B cell (primary cell): ENCODE data around the gene ASTL. TPM values are rescaled to one million over a fixed set of nuclear protein-coding genes. Genes with fewer than 3 reads are reported as not detected.

Experiments
- ATAC-seq: fragments of 200-7000 bp; cut with Tn5 transposase; one replicate; pipeline ENCODE4 v1.10.0; 2021; ENCODE audit warnings: low read depth, mild to moderate bottlenecking, moderate number of reproducible peaks, moderate library complexity
- CTCF ChIA-PET: fragments of 350-600 bp; sonication (Branson Sonifier 250); formaldehyde crosslinking; loops from one replicate; lab custom pipeline; 2021; ENCODE audit warnings: antibody characterized with exemption, inconsistent platforms; lab: Charles Lee
- POLR2A ChIA-PET: fragments of 350-600 bp; sonication (Branson Sonifier 250); formaldehyde crosslinking; loops from one replicate; lab custom pipeline; 2021; ENCODE audit warnings: antibody characterized with exemption; lab: Charles Lee
- DNase-seq: peaks from one replicate; pipeline ENCODE4 v3.0.0; 2013
- H2AFZ ChIP-seq: 2 replicates; pipeline ENCODE4 v1.6.1; 2012; ENCODE audit warnings: mild to moderate bottlenecking, low read depth, low read length; ENCODE audit not compliant: insufficient read depth, poor library complexity, severe bottlenecking
- H3K27ac ChIP-seq, 2 donors: 1 replicate in 1 of 2; 2 replicates in 1 of 2; pipeline ENCODE4 v1.5.1; 2012 to 2013; ENCODE audit warnings: low read length in 2 of 2, mild to moderate bottlenecking in 2 of 2, moderate library complexity in 1 of 2
- H3K27me3 ChIP-seq, 4 experiments: fragments of 200-600 bp in 1 of 4; sonication (generic) in 1 of 4; replicated peaks in 1 of 4; 1 replicate in 2 of 4; 2 replicates in 2 of 4; pipeline versions ENCODE4 v1.6.1 to v1.7.0; 2013 to 2016; ENCODE audit warnings: low read length in 3 of 4, mild to moderate bottlenecking in 2 of 4, mixed read lengths in 1 of 4, moderate library complexity in 1 of 4; ENCODE audit not compliant: insufficient read depth in 4 of 4, control insufficient read depth in 3 of 4; ENCODE audit errors: control extremely low read depth in 1 of 4
- H3K36me3 ChIP-seq, 2 experiments: replicated peaks in 1 of 2; 1 replicate in 1 of 2; 2 replicates in 1 of 2; pipeline versions ENCODE4 v1.6.1 to v1.7.1; 2013; ENCODE audit warnings: low read length in 1 of 2; ENCODE audit not compliant: insufficient read depth in 2 of 2, control insufficient read depth in 1 of 2; ENCODE audit errors: control extremely low read depth in 1 of 2, extremely low read depth in 1 of 2
- H3K4me1 ChIP-seq, 2 donors: fragments of 200-600 bp in 1 of 2; sonication (generic) in 1 of 2; 1 replicate in 1 of 2; 2 replicates in 1 of 2; pipeline versions ENCODE4 v1.5.1 to v1.6.1; 2013 to 2017; ENCODE audit warnings: low read length in 2 of 2; ENCODE audit not compliant: control insufficient read depth in 2 of 2, insufficient read depth in 2 of 2
- H3K4me2 ChIP-seq: replicated peaks from 2 replicates; pipeline ENCODE3; 2012; ENCODE audit warnings: mild to moderate bottlenecking, low read depth, low read length; ENCODE audit not compliant: poor library complexity, severe bottlenecking
- H3K4me3 ChIP-seq, 5 experiments: fragments of 200-600 bp in 1 of 5; sonication (generic) in 1 of 5; 1 replicate in 3 of 5; 2 replicates in 2 of 5; pipeline versions ENCODE4 v1.5.1 to v1.7.0; 2011 to 2016; ENCODE audit warnings: low read length in 4 of 5, mild to moderate bottlenecking in 4 of 5, low read depth in 2 of 5, control low read depth in 1 of 5, moderate library complexity in 1 of 5; ENCODE audit not compliant: insufficient read depth in 1 of 5; ENCODE audit errors: control extremely low read depth in 1 of 5, extremely low read depth in 1 of 5
- H3K79me2 ChIP-seq: fragments of 200-600 bp; sonication (generic); one replicate; pipeline ENCODE4 v1.6.0; 2016; ENCODE audit warnings: low read length; ENCODE audit not compliant: control insufficient read depth, insufficient read depth
- H3K9ac ChIP-seq: fragments of 200-600 bp; sonication (generic); 2 replicates; pipeline ENCODE4 v1.6.1; 2017; ENCODE audit warnings: mild to moderate bottlenecking, low read length, moderate library complexity
- H3K9me3 ChIP-seq, 3 donors: one replicate each; pipeline versions ENCODE4 v1.6.1 to v1.7.1; 2013; ENCODE audit warnings: low read length in 2 of 3; ENCODE audit not compliant: control insufficient read depth in 2 of 3, insufficient read depth in 1 of 3; ENCODE audit errors: control extremely low read depth in 1 of 3
- H4K20me1 ChIP-seq: 2 replicates; pipeline ENCODE4 v1.6.0; 2012; ENCODE audit warnings: mild to moderate bottlenecking, low read length; ENCODE audit not compliant: insufficient read depth, control insufficient read depth, poor library complexity, severe bottlenecking
- H3K27ac Mint-ChIP-seq: one replicate; pipeline ENCODE4 v1.8.0; 2021; ENCODE audit warnings: mixed read lengths
- H3K27me3 Mint-ChIP-seq: one replicate; pipeline ENCODE4 v1.8.0; 2021; ENCODE audit warnings: mixed read lengths
- H3K4me1 Mint-ChIP-seq: one replicate; pipeline ENCODE4 v1.8.0; 2021; ENCODE audit warnings: mixed read lengths
- H3K4me3 Mint-ChIP-seq: one replicate; pipeline ENCODE4 v1.8.0; 2021; ENCODE audit warnings: mixed read lengths
- H3K9me3 Mint-ChIP-seq: one replicate; pipeline ENCODE4 v1.8.0; 2022; ENCODE audit warnings: mixed read lengths; ENCODE audit not compliant: insufficient read depth
- EZH2 ChIP-seq: IDR thresholded peaks from 2 replicates; pipeline ENCODE4 v1.6.1; 2012; ENCODE audit warnings: borderline replicate concordance, low read depth, mild to moderate bottlenecking, moderate library complexity, low read length; ENCODE audit not compliant: insufficient read depth, poor library complexity, severe bottlenecking
- WGBS: methylation state at CpG from one replicate; pipeline ENCODE4 v1.1.5; 2013; ENCODE audit warnings: missing lambda C conversion rate; ENCODE audit not compliant: insufficient coverage; 5-methylcytosine and 5-hydroxymethylcytosine counted together
- intact Hi-C: fragments of 100-400 bp; cut with micrococcal nuclease; formaldehyde crosslinking; loops from one replicate; pipeline ENCODE4 v1.10.0; 2022
- polyA plus RNA-seq: library from polyadenylated mRNA; depleted of rRNA; stranded (reverse); fragments of >200 nt; gene quantifications from 2 replicates; pipeline ENCODE4 v1.2.3, GENCODE V29; 2012
- total RNA-seq, 2 donors: library from RNA; stranded (reverse); fragments of 120-200 nt in 1 of 2; gene quantifications; 1 replicate in 1 of 2; 2 replicates in 1 of 2; pipeline versions ENCODE4 v1.2.3 to v1.2.4, GENCODE V29; 2013 to 2022
- TF ChIP-seq, protein P1 (sequence below): fragments of 200-600 bp; IDR thresholded peaks from one replicate; pipeline ENCODE4 v1.8.0; 2022; ENCODE audit warnings: antibody characterized with exemption, mild to moderate bottlenecking

The ASTL gene
- total and polyA plus RNA-seq, 2 donors (not counting 1 experiment from before 2014, with no cell fraction given) = 0.15 to 0.59 TPM

- Mint-ChIP-seq H3K9me3 (peaks cover 2% of the 10 kb centered on the region), H3K27me3 (no peaks in the 10 kb centered on the region), H3K4me3 (peak overlapping the region; percentile 78), H3K4me1 (peaks cover 40% of the 10 kb centered on the region), H3K27ac (peak overlapping the region; percentile 93)
- Histone ChIP-seq H3K9me3 (peaks cover 0 to 5% (median 0%) of the 10 kb centered on the region in 3 donors), H3K4me3 (peak overlapping the region in 2 of 5 experiments; percentile 7 to 31), H3K79me2 (no peaks in the 10 kb centered on the region), H3K36me3 (no peaks in the 10 kb centered on the region), H4K20me1 (no peaks in the 10 kb centered on the region), H3K4me2 (peak overlapping the region; percentile 64), H3K4me1 (peaks cover 23 to 42% of the 10 kb centered on the region in 2 donors), H3K9ac (peak overlapping the region; percentile 3), H2AFZ (peak overlapping the region; percentile 68), H3K27me3 (no peaks in the 10 kb centered on the region), H3K27ac (peak overlapping the region; percentile 64 to 82)
- ChIA-PET POLR2A (interaction anchor here (1.2 to 1.8 kb wide), 4 partner anchors 18 to 44 kb away, joined by 4 to 9 read pairs (median 8); partner anchors contain the start of gene STARD7), CTCF (interaction anchor here (1.6 to 17.6 kb wide), 3 partner anchors 10 to 172 kb away, joined by 6 to 1065 read pairs (median 35); partner anchors contain the start of genes ASTL and DUSP2)
- 64% methylated on average over 18 of the region's 18 CpGs for WGBS
- intact Hi-C loops = loop anchor here (1.0 kb wide), 2 partner anchors 10 to 19 kb away; partner anchors contain the start of gene DUSP2
- peak; percentile 55 for DNase-seq
- TF ChIP-seq, protein P1, sequence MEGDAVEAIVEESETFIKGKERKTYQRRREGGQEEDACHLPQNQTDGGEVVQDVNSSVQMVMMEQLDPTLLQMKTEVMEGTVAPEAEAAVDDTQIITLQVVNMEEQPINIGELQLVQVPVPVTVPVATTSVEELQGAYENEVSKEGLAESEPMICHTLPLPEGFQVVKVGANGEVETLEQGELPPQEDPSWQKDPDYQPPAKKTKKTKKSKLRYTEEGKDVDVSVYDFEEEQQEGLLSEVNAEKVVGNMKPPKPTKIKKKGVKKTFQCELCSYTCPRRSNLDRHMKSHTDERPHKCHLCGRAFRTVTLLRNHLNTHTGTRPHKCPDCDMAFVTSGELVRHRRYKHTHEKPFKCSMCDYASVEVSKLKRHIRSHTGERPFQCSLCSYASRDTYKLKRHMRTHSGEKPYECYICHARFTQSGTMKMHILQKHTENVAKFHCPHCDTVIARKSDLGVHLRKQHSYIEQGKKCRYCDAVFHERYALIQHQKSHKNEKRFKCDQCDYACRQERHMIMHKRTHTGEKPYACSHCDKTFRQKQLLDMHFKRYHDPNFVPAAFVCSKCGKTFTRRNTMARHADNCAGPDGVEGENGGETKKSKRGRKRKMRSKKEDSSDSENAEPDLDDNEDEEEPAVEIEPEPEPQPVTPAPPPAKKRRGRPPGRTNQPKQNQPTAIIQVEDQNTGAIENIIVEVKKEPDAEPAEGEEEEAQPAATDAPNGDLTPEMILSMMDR = no peak
- no peak for TF ChIP-seq EZH2
- ATAC-seq = peak; percentile 71
These were observed 26.3 kb upstream of the ASTL start for GRCh38 chr2:96164459-96165184.
